Endothelial cell of umbilical vein (primary cell): ENCODE data around the gene GMCL1. TPM values are rescaled to one million over a fixed set of nuclear protein-coding genes. Genes with fewer than 3 reads are reported as not detected.

Source experiments
- BruUV-seq: library from RNA; stranded (reverse); fragments of 400-500 nt; replicated peaks from 2 replicates; lab custom pipeline; 2021; lab: Mats Ljungman, UMichigan
- CTCF ChIA-PET: fragments of 300-600, 350-600 bp; sonication (Branson Sonifier 250); formaldehyde crosslinking; loops from one replicate; lab custom pipeline; 2021; ENCODE audit warnings: antibody characterized with exemption, inconsistent platforms; lab: Charles Lee
- POLR2A ChIA-PET: fragments of 300-600, 350-600 bp; sonication (Branson Sonifier 250); formaldehyde crosslinking; loops from one replicate; lab custom pipeline; 2021; ENCODE audit warnings: antibody characterized with exemption, inconsistent platforms; lab: Charles Lee
- DNase-seq: peaks from one replicate; pipeline ENCODE4 v3.0.0-alpha.2; 2011; ENCODE audit warnings: low read depth, low spot score
- FAIRE-seq: peaks from 2 replicates; lab custom pipeline; 2011; peaks lifted over from hg19 to GRCh38; lab: Jason Lieb, UNC
- H2AFZ ChIP-seq: 2 replicates; pipeline ENCODE4 v1.6.0; 2012; ENCODE audit warnings: low read depth, low read length, control low read depth, inconsistent platforms
- H3K27ac ChIP-seq: 2 replicates; pipeline ENCODE4 v1.5.1; 2011; ENCODE audit warnings: low read depth, mild to moderate bottlenecking, control low read depth, low read length, moderate library complexity; ENCODE audit not compliant: insufficient read depth
- H3K27me3 ChIP-seq, 2 experiments: 2 replicates each; pipeline versions ENCODE4 v1.6.0 to v1.6.1; 2011; ENCODE audit warnings: low read length in 2 of 2, mixed read lengths in 1 of 2; ENCODE audit not compliant: control insufficient read depth in 2 of 2, insufficient read depth in 2 of 2
- H3K36me3 ChIP-seq, 2 experiments: 2 replicates in 1 of 2; 3 replicates in 1 of 2; pipeline ENCODE4 v1.5.1; 2011; ENCODE audit warnings: low read length in 2 of 2, mild to moderate bottlenecking in 1 of 2, moderate library complexity in 1 of 2; ENCODE audit not compliant: control insufficient read depth in 2 of 2, insufficient read depth in 2 of 2; ENCODE audit errors: extremely low read depth in 1 of 2
- H3K4me1 ChIP-seq: 3 replicates; pipeline ENCODE4 v1.5.1; 2011; ENCODE audit warnings: mild to moderate bottlenecking, low read length; ENCODE audit not compliant: control insufficient read depth, insufficient read depth; ENCODE audit errors: extremely low read depth
- H3K4me2 ChIP-seq: 2 replicates; pipeline ENCODE4 v1.6.1; 2011; ENCODE audit warnings: low read length, control low read depth, mixed read lengths; ENCODE audit not compliant: insufficient read depth
- H3K4me3 ChIP-seq, 3 experiments: fragments of 200-600 bp in 1 of 3; sonication (generic), shearing (Covaris generic) in 1 of 3; replicated peaks in 1 of 3; 2 replicates each; pipeline ENCODE4 v1.5.1; 2011 to 2016; ENCODE audit warnings: control low read depth in 3 of 3, low read length in 3 of 3, mild to moderate bottlenecking in 2 of 3, inconsistent platforms in 1 of 3, low read depth in 1 of 3, moderate library complexity in 1 of 3; ENCODE audit not compliant: insufficient read depth in 1 of 3
- H3K79me2 ChIP-seq: 2 replicates; pipeline ENCODE4 v1.6.0; 2012; ENCODE audit warnings: low read length, inconsistent platforms; ENCODE audit not compliant: control insufficient read depth, insufficient read depth
- H3K9ac ChIP-seq: replicated peaks from 2 replicates; pipeline ENCODE3; 2011; ENCODE audit warnings: low read length, control low read depth; ENCODE audit not compliant: insufficient read depth; ENCODE audit errors: extremely low read depth
- H3K9me1 ChIP-seq: replicated peaks from 3 replicates; pipeline ENCODE4 v1.6.0; 2011; ENCODE audit warnings: mild to moderate bottlenecking, low read length; ENCODE audit not compliant: control insufficient read depth, insufficient read depth; ENCODE audit errors: extremely low read depth
- H3K9me3 ChIP-seq: replicated peaks from 2 replicates; pipeline ENCODE4 v1.5.1; 2012; ENCODE audit warnings: low read length, inconsistent platforms; ENCODE audit not compliant: control insufficient read depth, insufficient read depth
- H4K20me1 ChIP-seq: replicated peaks from 2 replicates; pipeline ENCODE3; 2011; ENCODE audit warnings: mild to moderate bottlenecking, low read length; ENCODE audit not compliant: control insufficient read depth, insufficient read depth; ENCODE audit errors: extremely low read depth
- EZH2 ChIP-seq: IDR thresholded peaks from 2 replicates; pipeline ENCODE4 v1.6.1; 2012; ENCODE audit warnings: borderline replicate concordance, low read depth, mild to moderate bottlenecking, moderate library complexity, low read length, inconsistent platforms; ENCODE audit not compliant: severe bottlenecking
- FOS ChIP-seq: IDR thresholded peaks from 2 replicates; pipeline ENCODE4 v1.6.1; 2011; ENCODE audit warnings: mild to moderate bottlenecking, low read length, moderate library complexity, borderline replicate concordance; ENCODE audit not compliant: insufficient read depth
- GATA2 ChIP-seq: IDR thresholded peaks from 2 replicates; pipeline ENCODE4 v1.7.0; 2011; ENCODE audit warnings: low read depth, mild to moderate bottlenecking, moderate library complexity, mixed read lengths, low read length; ENCODE audit not compliant: insufficient read length, insufficient read depth
- JUN ChIP-seq: IDR thresholded peaks from 2 replicates; pipeline ENCODE4 v1.6.1; 2011; ENCODE audit warnings: borderline replicate concordance, low read depth; ENCODE audit not compliant: insufficient read length, insufficient read depth
- MYC ChIP-seq: IDR thresholded peaks from one replicate; pipeline ENCODE4 v1.6.1; 2011; ENCODE audit warnings: mild to moderate bottlenecking, low read depth, low read length
- POLR2A ChIP-seq: IDR thresholded peaks from 2 replicates; pipeline ENCODE4 v1.6.1; 2012; ENCODE audit warnings: low read depth, mild to moderate bottlenecking, control low read depth, low read length
- POLR2AphosphoS5 ChIP-seq: IDR thresholded peaks from 2 replicates; pipeline ENCODE4 v1.6.1; 2012; ENCODE audit warnings: low read depth, mild to moderate bottlenecking, control low read depth, low read length, moderate library complexity; ENCODE audit not compliant: insufficient read depth
- dilution Hi-C: fragments of 300-500 bp; cut with MboI; formaldehyde crosslinking; loops from one replicate; pipeline ENCODE4 v1.15.0; 2019; ENCODE audit warnings: low sequenced_read_pairs; ENCODE audit not compliant: extremely low pct_ligation_motif_present
- intact Hi-C: fragments of 100-400 bp; cut with micrococcal nuclease; formaldehyde crosslinking; loops from one replicate; pipeline ENCODE4 v1.10.0; 2022
- polyA plus RNA-seq, 4 experiments: library from polyadenylated mRNA; depleted of rRNA in 3 of 4; stranded (reverse) in 3 of 4; unstranded in 1 of 4; fragments of >200 nt; gene quantifications; 2 replicates each; pipeline versions ENCODE4 v1.2.1 to v1.2.3, GENCODE V29; 2011 to 2012; ENCODE audit warnings: missing spikeins in 1 of 4
- total RNA-seq: library from RNA; stranded (reverse); gene quantifications from 2 replicates; pipeline ENCODE4 v1.2.3, GENCODE V29; 2021
- TF ChIP-seq, protein P1 (sequence below), 2 donors: IDR thresholded peaks; 1 replicate in 1 of 2; 2 replicates in 1 of 2; pipeline ENCODE4 v1.5.1; 2011; ENCODE audit warnings: low read length in 2 of 2, mild to moderate bottlenecking in 2 of 2, moderate library complexity in 2 of 2, control low read depth in 1 of 2, inconsistent platforms in 1 of 2, low read depth in 1 of 2; ENCODE audit not compliant: insufficient read depth in 1 of 2; ENCODE audit errors: extremely low read depth in 1 of 2
- TF ChIP-seq, protein P2 (sequence below): IDR thresholded peaks from 2 replicates; pipeline ENCODE4 v1.6.1; 2011; ENCODE audit not compliant: insufficient read depth, insufficient read length

Gene GMCL1
- total and polyA plus RNA-seq, 2 donors (not counting 3 experiments of a cell fraction or from before 2014, with no cell fraction given), result 4.2 to 14.6 TPM

DNA sequence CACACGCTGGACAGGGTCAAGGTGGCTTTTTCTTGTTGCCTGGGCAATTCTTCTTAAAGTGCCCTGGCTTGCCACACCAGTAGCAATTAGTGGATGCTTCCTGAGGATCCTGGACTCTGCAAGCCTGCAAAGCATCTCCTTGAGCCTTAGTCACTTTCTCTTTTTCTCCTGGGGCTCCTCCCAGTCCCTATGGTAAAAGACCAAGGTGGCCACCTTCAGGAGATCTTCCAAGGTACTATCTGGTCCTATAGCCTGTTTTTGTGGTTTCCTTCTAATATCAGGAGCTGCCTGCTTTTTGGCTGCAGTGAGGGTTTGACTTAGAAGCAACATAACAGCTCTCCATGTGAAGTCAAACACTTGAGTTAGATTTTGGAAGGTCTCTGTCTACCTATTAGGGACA lies 33.3 kb upstream of the GMCL1 start:
- ChIA-PET CTCF (interaction anchor here (2.0 to 4.0 kb wide), 2 partner anchors 20 to 71 kb away, joined by 12 to 25 read pairs; no protein-coding TSS in a partner anchor), POLR2A (no interaction called here)
- H3K9me3 ChIP-seq, result no peaks in the 10 kb centered on the region
- dilution Hi-C loops, result no loop called here
- no peak overlapping the region for H3K27ac ChIP-seq
- intact Hi-C loops, result no loop called here
- H3K27me3 ChIP-seq, result no peaks in the 10 kb centered on the region
- no peaks in the 10 kb centered on the region for H3K36me3 ChIP-seq
- DNase-seq, result no peak
- H3K9me1 ChIP-seq, result no peaks in the 10 kb centered on the region
- no peak for FAIRE-seq
- H3K4me1 ChIP-seq, result peaks cover 20% of the 10 kb centered on the region
- H3K9ac ChIP-seq, result no peak overlapping the region
- no peaks in the 10 kb centered on the region for H4K20me1 ChIP-seq
- H3K79me2 ChIP-seq, result no peaks in the 10 kb centered on the region
- no peak overlapping the region for H3K4me3 ChIP-seq
- no peak for TF ChIP-seq JUN
- TF ChIP-seq EZH2, result no peak
- TF ChIP-seq GATA2, result no peak
- TF ChIP-seq, protein P1, sequence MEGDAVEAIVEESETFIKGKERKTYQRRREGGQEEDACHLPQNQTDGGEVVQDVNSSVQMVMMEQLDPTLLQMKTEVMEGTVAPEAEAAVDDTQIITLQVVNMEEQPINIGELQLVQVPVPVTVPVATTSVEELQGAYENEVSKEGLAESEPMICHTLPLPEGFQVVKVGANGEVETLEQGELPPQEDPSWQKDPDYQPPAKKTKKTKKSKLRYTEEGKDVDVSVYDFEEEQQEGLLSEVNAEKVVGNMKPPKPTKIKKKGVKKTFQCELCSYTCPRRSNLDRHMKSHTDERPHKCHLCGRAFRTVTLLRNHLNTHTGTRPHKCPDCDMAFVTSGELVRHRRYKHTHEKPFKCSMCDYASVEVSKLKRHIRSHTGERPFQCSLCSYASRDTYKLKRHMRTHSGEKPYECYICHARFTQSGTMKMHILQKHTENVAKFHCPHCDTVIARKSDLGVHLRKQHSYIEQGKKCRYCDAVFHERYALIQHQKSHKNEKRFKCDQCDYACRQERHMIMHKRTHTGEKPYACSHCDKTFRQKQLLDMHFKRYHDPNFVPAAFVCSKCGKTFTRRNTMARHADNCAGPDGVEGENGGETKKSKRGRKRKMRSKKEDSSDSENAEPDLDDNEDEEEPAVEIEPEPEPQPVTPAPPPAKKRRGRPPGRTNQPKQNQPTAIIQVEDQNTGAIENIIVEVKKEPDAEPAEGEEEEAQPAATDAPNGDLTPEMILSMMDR (IDR thresholded peaks at IDR 0.05; ENCODE audit: extremely low read depth in 1 of 2, insufficient read depth in 1 of 2, low read depth in 1 of 2, low read length in 2 of 2), result no peak
- TF ChIP-seq MYC, result no peak
- TF ChIP-seq POLR2A, result no peak
- no peak for TF ChIP-seq FOS
- TF ChIP-seq, protein P2, sequence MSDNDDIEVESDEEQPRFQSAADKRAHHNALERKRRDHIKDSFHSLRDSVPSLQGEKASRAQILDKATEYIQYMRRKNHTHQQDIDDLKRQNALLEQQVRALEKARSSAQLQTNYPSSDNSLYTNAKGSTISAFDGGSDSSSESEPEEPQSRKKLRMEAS, result no peak
- no peak for TF ChIP-seq POLR2AphosphoS5
- H3K4me2 ChIP-seq, result no peak overlapping the region
- no peak overlapping the region for H2AFZ ChIP-seq
- BruUV-seq, result no TSS peak
